Pons (tissue), 1 donor: ENCODE results near the gene LRRC2.
A peak's percentile ranks its signal among the peaks of the same experiment; 100 is the strongest.
"Not testable (repeated sequence)": the region's sequence is repeated elsewhere in the genome, so short reads cannot be mapped to it uniquely, and the experiment has no call there.

Experiments
- DNase-seq: peaks from one replicate; pipeline ENCODE4 v3.0.0-alpha.2; 2016; ENCODE audit warnings: low spot score

LRRC2 gene

DNA sequence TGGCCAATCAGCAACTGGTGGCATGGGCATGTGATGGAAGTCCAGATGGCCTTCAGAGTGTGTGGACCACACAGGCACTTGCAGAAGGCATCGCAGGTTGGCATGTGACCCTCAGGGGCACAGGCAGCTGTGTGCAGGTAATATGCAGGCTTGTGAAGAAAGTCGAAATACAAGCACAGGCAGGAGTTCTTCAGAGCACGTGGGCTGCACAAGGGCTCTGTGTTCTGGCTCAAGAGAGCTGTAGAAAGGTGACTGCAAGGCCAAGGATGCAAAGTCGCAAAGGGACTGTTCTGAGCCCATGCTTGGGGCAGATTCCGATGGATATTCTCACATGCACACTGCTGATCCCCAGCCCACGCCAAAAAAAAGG lies 8.3 kb downstream of the LRRC2 start:
- no peak for DNase-seq

GRCh38 chr3:46553154-46553553 lies 12.9 kb downstream of the LRRC2 start:
- no peak for DNase-seq

GRCh38 chr3:46552538-46552937 lies 13.6 kb downstream of the LRRC2 start:
- no peak for DNase-seq

GRCh38 chr3:46551615-46552014 lies 14.5 kb downstream of the LRRC2 start:
- DNase-seq, result no peak

DNA sequence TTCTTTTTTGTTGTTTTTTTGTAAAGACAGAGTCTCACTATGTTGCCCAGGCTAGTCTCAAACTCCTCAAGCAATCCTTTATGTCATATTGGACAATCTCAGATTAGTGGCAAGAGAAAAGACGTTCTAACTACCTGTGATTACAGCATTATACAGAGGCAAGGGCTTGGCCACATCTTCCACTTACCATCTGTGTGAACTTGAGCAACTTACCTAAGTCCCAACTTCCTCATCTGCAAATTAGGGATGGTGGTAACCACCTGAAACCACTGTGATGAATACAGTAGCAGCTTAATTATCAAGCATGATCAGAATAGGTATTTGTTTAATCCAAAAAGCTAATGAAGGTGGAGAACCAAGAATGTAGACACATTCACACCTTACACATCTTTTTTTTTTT lies 16.1 kb downstream of the LRRC2 start:
- no peak for DNase-seq

GRCh38 chr3:46549408-46549904 lies 16.6 kb downstream of the LRRC2 start:
- DNase-seq, result no peak

- DNase-seq, result not testable (repeated sequence)
These were observed 17.5 kb downstream of the LRRC2 start for GRCh38 chr3:46548611-46549010.

DNA sequence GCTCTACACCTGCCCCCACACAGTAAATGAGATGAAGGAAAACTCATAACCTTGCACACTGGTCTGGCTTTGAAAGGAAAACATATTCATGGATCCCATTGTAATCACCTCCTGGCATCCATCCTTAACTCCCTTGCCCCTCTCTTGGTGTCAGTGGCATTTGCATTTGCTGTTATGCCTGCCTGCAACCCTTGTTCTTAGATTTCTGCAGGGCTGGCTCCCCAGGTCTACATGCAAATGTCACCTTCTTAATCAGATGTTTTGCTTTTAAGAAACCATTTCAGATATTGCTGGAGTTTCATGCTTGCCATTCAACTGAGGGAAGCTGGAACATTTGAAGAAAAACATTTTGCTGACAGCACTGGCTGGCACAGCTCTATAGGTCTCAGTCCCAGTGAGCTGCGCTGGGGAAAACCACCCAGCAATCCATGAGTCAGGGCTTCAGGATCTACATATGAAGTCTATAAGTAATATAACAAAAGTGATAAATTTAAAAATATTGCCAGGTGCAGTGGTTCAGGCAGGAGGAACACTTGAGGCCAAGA lies 19.1 kb downstream of the LRRC2 start:
- DNase-seq, result no peak

DNA sequence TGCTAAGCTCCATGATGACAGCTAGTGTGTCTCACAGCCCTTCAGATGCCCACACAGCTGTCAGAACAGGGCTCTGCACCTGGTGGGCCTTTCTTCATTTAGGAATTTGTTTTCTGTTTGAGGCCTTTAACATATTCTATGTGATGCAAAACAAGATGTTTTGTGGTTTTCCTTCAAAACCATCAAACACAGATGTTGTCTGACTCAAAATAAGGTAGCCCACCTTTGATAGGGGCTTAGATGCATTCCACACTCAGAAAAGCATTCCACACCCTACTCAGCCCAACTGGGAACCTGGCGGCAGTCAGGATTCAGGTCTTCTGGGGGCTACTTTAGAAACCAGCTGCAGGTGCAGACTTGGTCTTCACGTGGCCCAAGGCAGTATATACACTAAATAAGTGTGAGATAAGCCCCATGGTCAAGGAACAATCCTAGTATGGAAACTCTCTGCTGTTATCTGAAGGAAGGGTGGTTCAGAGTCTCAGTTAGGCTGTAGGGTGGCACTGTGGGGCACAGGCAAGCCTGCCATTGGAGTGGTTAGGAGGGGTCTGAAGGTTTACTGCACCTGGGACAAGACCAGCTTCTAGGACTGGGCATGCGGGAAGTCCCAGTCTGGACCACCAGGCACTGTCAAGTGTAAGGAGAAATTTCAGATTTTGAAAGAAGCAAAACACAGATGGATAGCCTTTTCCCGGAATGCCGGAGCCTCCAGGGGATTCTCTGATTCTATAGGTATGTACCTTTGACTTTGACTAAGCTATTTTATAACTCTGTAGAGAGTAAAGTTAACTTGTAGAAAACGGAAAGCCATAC lies 20.1 kb downstream of the LRRC2 start:
- DNase-seq, result no peak

GRCh38 chr3:46544771-46545503 lies 21.2 kb downstream of the LRRC2 start:
- no peak for DNase-seq

- no peak for DNase-seq
These were observed 23.3 kb downstream of the LRRC2 start for GRCh38 chr3:46542801-46543201.

DNA sequence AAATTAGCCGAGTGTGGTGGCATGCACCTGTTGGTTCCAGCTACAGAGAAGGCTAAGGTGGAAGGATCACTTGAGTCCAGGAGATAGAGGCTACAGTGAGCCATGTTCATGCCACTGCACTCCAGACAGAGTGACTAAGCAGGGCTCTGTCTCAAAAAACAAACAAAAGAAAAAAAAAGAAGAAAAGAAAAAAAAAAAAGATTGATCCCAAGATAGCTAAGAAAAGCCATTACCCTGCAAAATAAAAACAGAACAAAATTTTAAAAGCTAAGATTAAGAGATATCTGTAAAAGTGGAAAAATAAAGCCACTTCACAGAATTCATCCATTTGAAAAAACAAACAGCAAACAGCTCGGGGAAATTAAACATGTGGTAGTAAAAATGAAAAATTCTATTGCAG lies 23.8 kb downstream of the LRRC2 start:
- no peak for DNase-seq

GRCh38 chr3:46541835-46542234 lies 24.3 kb downstream of the LRRC2 start:
- peak; percentile 17 for DNase-seq

DNA sequence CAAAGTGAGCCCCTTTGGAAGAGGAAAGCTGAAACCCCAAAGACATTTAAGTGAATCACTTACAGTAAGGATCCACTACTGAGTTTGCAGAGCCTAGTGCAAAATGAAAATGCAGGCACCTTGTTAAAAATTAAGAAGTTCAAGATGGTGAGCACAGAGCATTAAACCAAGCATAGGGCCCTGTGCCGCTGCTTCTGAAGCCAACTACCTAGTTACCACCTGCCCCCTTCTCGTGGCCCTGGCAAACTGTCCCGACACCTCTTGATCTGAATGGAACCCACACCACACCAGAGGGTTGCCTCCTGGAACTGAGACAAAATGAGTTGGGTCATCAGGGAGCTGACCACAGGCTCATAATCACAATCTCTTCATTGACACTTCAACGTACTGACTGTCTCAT lies 25.6 kb downstream of the LRRC2 start:
- DNase-seq, result no peak

DNA sequence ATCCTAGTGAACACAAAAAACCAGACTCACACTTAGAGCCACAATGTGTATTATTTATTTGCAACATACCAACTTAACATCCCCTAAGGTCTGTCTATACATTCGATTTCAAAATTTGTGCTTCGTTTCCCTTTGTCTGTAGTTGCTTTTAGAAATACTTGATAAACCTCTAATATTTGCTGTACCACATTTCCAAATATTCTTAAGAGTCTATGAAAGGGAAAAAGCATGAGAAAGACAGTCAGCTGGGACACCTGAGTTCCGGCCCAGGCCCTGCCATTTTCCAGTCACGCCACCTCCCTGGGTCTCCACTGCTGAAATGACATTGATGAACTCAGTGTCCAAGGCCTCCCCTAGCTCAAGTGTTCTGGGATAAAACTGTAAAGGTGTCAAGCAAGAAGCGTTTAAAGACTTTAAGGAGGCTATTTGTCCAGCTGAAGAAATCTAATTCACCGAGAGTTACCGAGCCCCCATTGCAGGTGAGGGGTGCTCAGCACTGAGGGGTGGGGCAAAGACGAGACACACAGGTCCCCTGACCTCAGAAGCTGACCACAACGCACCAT lies 26.6 kb downstream of the LRRC2 start:
- DNase-seq, result no peak

DNA sequence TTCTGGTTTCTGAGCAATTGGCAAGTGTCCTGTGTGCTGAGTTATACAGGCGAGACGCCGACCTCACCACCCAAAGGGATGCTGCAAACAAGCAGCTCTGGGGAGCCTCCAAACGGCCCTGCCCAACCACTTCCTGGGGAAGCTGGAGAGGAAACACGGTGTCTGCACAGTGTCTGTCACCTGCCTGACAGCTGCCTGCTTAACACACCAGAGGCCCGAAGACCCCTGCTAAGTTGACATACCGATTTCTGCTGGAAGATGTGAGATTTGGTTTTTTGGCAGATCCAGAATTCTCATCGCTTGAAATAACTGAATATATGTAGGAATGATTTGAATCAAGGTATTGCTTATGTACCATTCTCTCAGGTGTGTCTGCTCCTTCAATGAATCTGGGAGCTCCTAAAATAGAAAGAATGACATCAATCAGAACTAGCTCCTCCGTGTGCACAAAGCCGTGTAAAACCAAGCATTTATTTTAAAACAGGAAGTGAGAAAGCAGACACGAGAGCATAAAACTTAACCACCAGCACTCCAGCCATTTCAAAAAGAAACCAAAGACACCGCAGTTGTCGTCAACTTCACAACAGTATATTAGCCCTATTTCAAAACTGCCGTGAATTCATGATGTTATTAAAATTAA lies 27.2 kb downstream of the LRRC2 start:
- peak; percentile 73 for DNase-seq

DNA sequence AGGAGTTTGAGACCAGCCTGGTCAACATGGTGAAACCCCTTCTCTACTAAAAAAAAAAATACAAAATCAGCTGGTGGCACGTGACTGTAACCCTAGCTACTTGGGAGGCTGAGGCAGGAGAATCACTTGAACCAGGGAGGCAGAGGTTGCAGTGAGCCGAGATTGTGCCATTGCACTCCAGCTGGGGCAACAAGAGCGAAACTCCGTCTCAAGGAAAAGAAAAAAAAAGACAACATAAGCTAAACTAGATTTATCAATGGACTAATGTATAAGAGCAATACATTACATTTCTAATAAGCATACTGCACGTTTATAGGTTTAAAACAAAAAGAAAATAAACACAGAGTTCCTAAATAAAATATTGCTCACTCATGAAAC lies 27.7 kb downstream of the LRRC2 start:
- DNase-seq, result not testable (repeated sequence)

DNA sequence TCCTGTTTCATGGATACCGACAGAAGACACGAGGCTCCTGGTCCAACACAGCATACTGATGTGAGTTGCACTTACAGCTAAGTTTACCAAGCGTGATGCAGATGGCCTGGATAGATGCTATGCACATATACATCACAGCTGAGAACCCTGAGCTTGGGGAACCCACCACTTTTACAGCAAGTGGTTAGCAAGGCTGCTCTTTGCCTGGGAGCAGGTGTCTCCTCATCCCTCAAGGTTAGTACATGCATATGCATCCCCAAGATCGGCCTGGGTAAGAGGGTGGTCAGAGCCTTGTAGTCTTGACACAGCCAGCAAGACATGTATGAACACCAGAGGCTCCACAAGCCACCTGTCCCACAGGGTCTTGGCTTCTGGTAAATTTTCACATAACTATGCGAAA lies 28.3 kb downstream of the LRRC2 start:
- no peak for DNase-seq

DNA sequence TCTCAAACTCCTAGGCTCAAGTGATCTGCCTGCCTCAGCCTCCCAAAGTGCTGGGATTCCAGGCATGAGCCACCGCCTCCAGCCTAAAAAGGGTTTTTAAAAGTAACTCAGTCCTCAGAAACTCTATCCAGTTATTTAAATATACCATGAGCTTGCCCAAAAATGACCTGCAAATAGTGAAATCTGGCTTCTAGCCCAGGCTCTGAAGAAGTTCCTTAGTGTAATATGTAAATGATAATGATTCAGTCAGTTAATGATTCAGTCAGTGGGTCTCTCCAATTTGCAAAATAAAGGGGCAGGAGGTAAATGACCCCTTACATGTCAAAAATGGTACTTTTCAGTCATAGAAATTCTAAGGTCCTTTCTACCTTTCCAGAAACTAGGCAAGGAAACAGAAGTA lies 28.8 kb downstream of the LRRC2 start:
- no peak for DNase-seq

DNA sequence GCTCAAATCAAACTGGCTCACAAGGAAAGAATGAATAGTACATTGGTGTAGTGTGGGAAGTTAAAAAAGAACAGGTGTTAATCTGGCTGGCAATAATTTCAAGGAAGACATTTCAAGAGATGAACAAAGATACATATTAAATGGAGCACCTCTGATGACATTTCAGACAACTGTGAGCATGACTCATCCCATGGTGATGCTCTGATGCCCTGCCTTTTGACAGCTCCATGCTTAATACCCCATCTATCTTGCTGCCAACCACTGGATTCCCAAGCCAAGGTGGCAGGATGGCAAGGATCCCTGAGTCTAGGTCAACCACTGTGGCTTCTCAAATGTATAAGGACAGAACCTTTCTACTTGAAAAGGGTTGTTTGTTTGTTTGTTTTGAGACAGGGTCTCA lies 29.3 kb downstream of the LRRC2 start:
- DNase-seq, result no peak

DNA sequence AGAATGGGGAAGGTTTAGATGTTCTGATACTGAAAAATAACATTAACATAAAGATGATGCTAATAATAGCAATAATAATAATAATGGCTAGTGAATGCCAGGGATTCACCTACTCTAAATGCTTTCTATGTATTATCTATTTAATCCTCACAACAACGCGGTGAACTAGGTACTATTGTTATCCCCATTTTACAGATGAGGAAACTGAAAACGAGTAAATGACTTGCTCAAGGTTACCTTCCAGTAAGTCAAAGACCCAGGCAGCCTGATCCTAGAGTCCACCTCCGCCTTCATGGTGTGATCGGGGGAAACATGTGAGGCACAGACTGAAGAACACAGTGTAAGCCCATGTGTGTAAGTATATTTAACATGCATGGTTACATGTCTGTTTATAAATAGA lies 30.4 kb downstream of the LRRC2 start:
- no peak for DNase-seq

DNA sequence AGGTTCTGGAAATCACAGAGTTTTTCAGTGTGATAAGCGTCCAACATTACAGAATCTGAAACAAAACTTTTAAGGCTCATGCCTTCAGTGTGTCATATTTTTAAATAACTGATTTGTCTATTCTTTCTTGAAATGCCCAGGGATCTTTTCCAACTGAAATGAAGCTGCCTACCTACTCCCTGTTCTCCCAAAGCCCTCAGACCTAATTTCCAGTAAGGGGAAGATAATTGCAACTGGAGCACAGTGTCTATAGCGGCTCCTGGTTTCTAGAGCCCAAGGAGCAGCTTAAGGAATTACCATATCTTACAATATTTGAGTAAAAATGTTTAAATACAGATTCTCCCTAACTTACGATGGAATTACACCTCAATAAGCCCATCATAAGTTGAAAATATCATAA lies 33.0 kb downstream of the LRRC2 start:
- DNase-seq, result no peak
